22Rv1 (cell line): ENCODE results near the gene DYNLT3.

Experiments used
- CTCF ChIP-seq: fragments of 450-650 bp; IDR thresholded peaks from 2 replicates; pipeline ENCODE4 v1.5.1; 2017; ENCODE audit warnings: mild to moderate bottlenecking
- ZFX ChIP-seq: fragments of 450-650 bp; IDR thresholded peaks from 2 replicates; pipeline ENCODE4 v1.6.1; 2017; ENCODE audit warnings: antibody characterized with exemption, borderline replicate concordance

- TF ChIP-seq CTCF (no peak), ZFX (no peak)
These were observed 825 bp downstream of the DYNLT3 start for GRCh38 chrX:37846558-37846933.
